Erythroblast (primary cell): ENCODE results near the gene LRRC1.

ENCODE experiments used
- GATA1 ChIP-seq: IDR thresholded peaks from 2 replicates; pipeline ENCODE4 v1.6.1; 2011; ENCODE audit warnings: low read depth, mild to moderate bottlenecking, control low read depth, low read length, moderate library complexity
- POLR2A ChIP-seq: IDR thresholded peaks from 2 replicates; pipeline ENCODE4 v1.6.1; 2011; ENCODE audit warnings: mild to moderate bottlenecking, low read length

DNA sequence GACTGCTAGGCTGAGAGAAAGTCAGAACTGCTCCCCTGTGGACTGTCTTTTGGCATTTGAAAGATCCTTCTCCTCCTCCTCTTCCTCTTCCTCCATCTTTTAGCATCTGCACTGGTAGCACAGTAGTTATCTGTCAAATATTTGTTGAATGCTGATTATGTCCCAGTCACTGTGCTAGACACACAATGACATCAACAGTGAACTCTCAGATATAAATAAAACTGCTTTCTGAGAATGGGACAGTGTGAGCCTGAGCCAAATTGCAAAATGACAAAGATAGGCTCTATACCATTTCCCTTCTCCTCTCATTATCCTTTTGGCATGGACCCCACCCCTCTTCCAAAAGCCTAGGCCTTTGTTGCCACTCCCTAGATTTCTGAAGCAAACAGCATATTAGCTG, 27.9 kb upstream of the LRRC1 start:
- TF ChIP-seq POLR2A (no peak), GATA1 (no peak)
